ENCODE measurements around the gene EXOC6B. TPM values are rescaled to one million over a fixed set of nuclear protein-coding genes. Genes with fewer than 3 reads are reported as not detected.

Gene EXOC6B
- total RNA-seq, 1 donor from 2014 or later = 45.6 TPM

- Mint-ChIP-seq H3K9me3 (ENCODE audit: unreplicated experiment) (no peaks in the 10 kb centered on the region), H3K27ac (ENCODE audit: unreplicated experiment) (no peak overlapping the region), H3K4me3 (ENCODE audit: unreplicated experiment) (no peak overlapping the region), H3K27me3 (ENCODE audit: unreplicated experiment) (no peaks in the 10 kb centered on the region), H3K4me1 (ENCODE audit: unreplicated experiment) (peaks cover 29% of the 10 kb centered on the region), H3K36me3 (ENCODE audit: low read depth, unreplicated experiment) (no peaks in the 10 kb centered on the region)
- DNase-seq (ENCODE audit: low spot score) = no peak
- TF ChIP-seq, protein P1, sequence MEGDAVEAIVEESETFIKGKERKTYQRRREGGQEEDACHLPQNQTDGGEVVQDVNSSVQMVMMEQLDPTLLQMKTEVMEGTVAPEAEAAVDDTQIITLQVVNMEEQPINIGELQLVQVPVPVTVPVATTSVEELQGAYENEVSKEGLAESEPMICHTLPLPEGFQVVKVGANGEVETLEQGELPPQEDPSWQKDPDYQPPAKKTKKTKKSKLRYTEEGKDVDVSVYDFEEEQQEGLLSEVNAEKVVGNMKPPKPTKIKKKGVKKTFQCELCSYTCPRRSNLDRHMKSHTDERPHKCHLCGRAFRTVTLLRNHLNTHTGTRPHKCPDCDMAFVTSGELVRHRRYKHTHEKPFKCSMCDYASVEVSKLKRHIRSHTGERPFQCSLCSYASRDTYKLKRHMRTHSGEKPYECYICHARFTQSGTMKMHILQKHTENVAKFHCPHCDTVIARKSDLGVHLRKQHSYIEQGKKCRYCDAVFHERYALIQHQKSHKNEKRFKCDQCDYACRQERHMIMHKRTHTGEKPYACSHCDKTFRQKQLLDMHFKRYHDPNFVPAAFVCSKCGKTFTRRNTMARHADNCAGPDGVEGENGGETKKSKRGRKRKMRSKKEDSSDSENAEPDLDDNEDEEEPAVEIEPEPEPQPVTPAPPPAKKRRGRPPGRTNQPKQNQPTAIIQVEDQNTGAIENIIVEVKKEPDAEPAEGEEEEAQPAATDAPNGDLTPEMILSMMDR (IDR thresholded peaks at IDR 0.05; ENCODE audit: unreplicated experiment) = no peak
Measured at GRCh38 chr2:72208225-72208624, 617.6 kb downstream of the EXOC6B start.

DNA sequence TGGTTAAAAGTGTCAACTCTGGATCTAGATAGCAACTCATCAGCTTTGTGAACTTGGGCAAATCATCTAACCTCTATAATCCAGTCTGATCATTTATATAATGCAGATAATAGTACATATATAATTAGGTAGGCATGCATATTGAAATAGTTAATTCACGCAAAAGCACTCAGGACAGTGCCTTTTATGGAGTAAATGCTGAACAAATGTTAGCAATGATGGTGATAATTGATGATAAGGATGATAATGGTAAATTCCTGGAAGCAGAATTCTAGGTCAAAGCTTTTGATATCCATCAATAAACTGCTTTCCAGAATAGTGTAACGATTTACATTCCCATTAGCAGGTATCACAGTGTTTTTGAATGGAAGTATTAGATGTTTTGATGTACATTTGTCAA is 618.5 kb downstream of the EXOC6B start:
- H3K27me3 Mint-ChIP-seq (ENCODE audit: unreplicated experiment) = no peaks in the 10 kb centered on the region
- H3K27ac Mint-ChIP-seq (ENCODE audit: unreplicated experiment) = no peak overlapping the region
- no peaks in the 10 kb centered on the region for H3K9me3 Mint-ChIP-seq (ENCODE audit: unreplicated experiment)
- TF ChIP-seq, protein P1 (IDR thresholded peaks at IDR 0.05; ENCODE audit: unreplicated experiment) = no peak
- peaks cover 29% of the 10 kb centered on the region for H3K4me1 Mint-ChIP-seq (ENCODE audit: unreplicated experiment)
- H3K4me3 Mint-ChIP-seq (ENCODE audit: unreplicated experiment) = no peak overlapping the region
- no peaks in the 10 kb centered on the region for H3K36me3 Mint-ChIP-seq (ENCODE audit: low read depth, unreplicated experiment)
- DNase-seq (ENCODE audit: low spot score) = no peak

GRCh38 chr2:72205504-72205881 is 620.3 kb downstream of the EXOC6B start:
- peaks cover 29% of the 10 kb centered on the region for H3K4me1 Mint-ChIP-seq (ENCODE audit: unreplicated experiment)
- H3K36me3 Mint-ChIP-seq (ENCODE audit: low read depth, unreplicated experiment) = no peaks in the 10 kb centered on the region
- H3K27me3 Mint-ChIP-seq (ENCODE audit: unreplicated experiment) = no peaks in the 10 kb centered on the region
- no peak overlapping the region for H3K27ac Mint-ChIP-seq (ENCODE audit: unreplicated experiment)
- no peak for DNase-seq (ENCODE audit: low spot score)
- H3K9me3 Mint-ChIP-seq (ENCODE audit: unreplicated experiment) = no peaks in the 10 kb centered on the region
- H3K4me3 Mint-ChIP-seq (ENCODE audit: unreplicated experiment) = no peak overlapping the region
- TF ChIP-seq, protein P1 (IDR thresholded peaks at IDR 0.05; ENCODE audit: unreplicated experiment) = no peak

DNA sequence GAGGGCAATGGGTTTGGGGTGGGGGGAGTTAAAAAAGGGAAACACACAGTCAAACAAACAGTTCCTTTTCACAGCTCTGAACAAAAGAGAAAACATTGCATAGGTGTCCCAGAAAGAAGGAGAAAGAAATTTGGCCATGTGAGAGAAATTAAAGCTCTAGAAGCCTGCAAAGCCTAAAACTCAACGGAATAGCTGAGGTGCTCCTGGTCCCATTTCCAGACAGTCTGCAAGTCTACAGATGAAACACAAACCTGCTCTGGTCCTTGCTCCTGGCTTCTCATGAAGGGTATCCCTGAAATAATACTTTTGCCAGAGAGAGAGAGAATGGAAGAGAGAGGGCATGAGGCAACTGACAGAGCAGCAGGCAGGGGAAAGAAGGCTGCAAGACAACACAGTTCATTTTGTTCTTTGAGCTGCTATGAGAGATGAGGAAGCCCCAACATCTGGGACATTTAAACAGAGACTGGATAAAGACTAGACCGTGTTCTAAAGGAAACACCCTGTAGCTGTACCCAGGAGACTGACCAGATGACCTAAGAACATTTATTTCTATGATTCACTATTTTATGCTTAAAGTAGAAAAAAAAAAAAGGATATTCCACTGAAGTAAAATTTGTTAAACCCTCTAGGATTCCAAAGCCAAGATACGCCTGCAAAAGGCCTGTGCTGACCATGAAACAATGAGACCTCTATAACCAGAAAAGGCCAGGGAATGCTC is 620.9 kb downstream of the EXOC6B start:
- no peaks in the 10 kb centered on the region for H3K9me3 Mint-ChIP-seq (ENCODE audit: unreplicated experiment)

More for the DNA sequence above, 620.9 kb downstream of the EXOC6B start:
- Mint-ChIP-seq H3K36me3 (ENCODE audit: low read depth, unreplicated experiment) (no peaks in the 10 kb centered on the region), H3K27me3 (ENCODE audit: unreplicated experiment) (no peaks in the 10 kb centered on the region), H3K4me1 (ENCODE audit: unreplicated experiment) (peaks cover 29% of the 10 kb centered on the region), H3K27ac (ENCODE audit: unreplicated experiment) (no peak overlapping the region), H3K4me3 (ENCODE audit: unreplicated experiment) (no peak overlapping the region)
- DNase-seq (ENCODE audit: low spot score) = no peak
- TF ChIP-seq, protein P1 (IDR thresholded peaks at IDR 0.05; ENCODE audit: unreplicated experiment) = no peak
